Naive B cell (primary cell): ENCODE data around the gene IL17D. TPM values are rescaled to one million over a fixed set of nuclear protein-coding genes. Genes with fewer than 3 reads are reported as not detected.

Experiments
- ATAC-seq, 2 donors: fragments of 150-1000 bp; cut with Tn5 transposase; 2 replicates each; pipeline ENCODE4 v1.10.0; 2021; ENCODE audit warnings: low read depth in 2 of 2, mild to moderate bottlenecking in 2 of 2, moderate library complexity in 2 of 2
- DNase-seq: peaks from one replicate; pipeline ENCODE4 v3.0.0; 2022
- H3K27ac Mint-ChIP-seq, 6 donors: one replicate each; pipeline ENCODE4 v1.8.0; 2020 to 2022; ENCODE audit warnings: mild to moderate bottlenecking in 6 of 6, mixed read lengths in 6 of 6, moderate library complexity in 5 of 6, inconsistent platforms in 2 of 6
- H3K27me3 Mint-ChIP-seq, 3 donors: one replicate each; pipeline ENCODE4 v1.8.0; 2021 to 2022; ENCODE audit warnings: mixed read lengths in 3 of 3, mild to moderate bottlenecking in 1 of 3
- H3K36me3 Mint-ChIP-seq, 2 donors: one replicate each; pipeline ENCODE4 v1.8.0; 2020 to 2022; ENCODE audit warnings: mixed read lengths in 2 of 2, inconsistent platforms in 1 of 2, mild to moderate bottlenecking in 1 of 2
- H3K4me1 Mint-ChIP-seq, 3 donors: one replicate each; pipeline ENCODE4 v1.8.0; 2020 to 2022; ENCODE audit warnings: mixed read lengths in 3 of 3, inconsistent platforms in 1 of 3, mild to moderate bottlenecking in 1 of 3, moderate library complexity in 1 of 3
- H3K4me3 Mint-ChIP-seq, 8 donors: one replicate each; pipeline ENCODE4 v1.8.0; 2020 to 2022; ENCODE audit warnings: mild to moderate bottlenecking in 8 of 8, mixed read lengths in 8 of 8, moderate library complexity in 8 of 8, inconsistent platforms in 2 of 8
- H3K9me3 Mint-ChIP-seq, 7 donors: one replicate each; pipeline ENCODE4 v1.8.0; 2020 to 2022; ENCODE audit warnings: mixed read lengths in 7 of 7, mild to moderate bottlenecking in 5 of 7, inconsistent platforms in 2 of 7, moderate library complexity in 1 of 7
- polyA plus RNA-seq, 6 donors: library from polyadenylated mRNA; unstranded; fragments of 300-500 nt; fragmentation: Illumina TruSeq; gene quantifications; one replicate each; pipeline ENCODE4 v1.2.3, GENCODE V29; 2021; ENCODE audit warnings: low read depth in 6 of 6

Gene IL17D
- polyA plus RNA-seq, 6 donors from 2014 or later = 0.22 to 0.35 TPM; not detected in 4

DNA sequence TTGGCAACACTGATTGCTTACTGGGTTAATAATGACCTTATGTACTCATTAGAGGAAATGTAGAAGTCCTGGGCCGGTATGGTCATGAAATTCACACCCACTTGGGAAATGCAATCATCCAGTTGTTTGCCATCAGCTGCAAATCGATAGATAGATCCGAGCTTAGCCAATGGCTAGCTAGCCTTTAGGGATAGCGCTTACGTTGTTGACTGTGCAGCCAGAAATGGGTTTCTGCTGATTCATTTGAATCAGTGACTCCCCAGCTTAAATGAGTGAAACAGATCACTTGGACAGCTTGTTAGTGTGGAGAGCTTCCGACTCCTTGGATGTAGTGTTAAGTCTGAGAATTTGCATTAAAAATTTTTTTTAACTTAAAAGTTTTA, 11.8 kb downstream of the IL17D start:
- H3K4me1 Mint-ChIP-seq = peaks cover 0 to 11% (median 6%) of the 10 kb centered on the region in 3 donors
- H3K27ac Mint-ChIP-seq = no peak overlapping the region
- peaks cover 4 to 29% (median 25%) of the 10 kb centered on the region in 3 donors for H3K27me3 Mint-ChIP-seq
- no peak overlapping the region for H3K4me3 Mint-ChIP-seq
- DNase-seq (no peak), ATAC-seq (no peak)
- no peaks in the 10 kb centered on the region for H3K36me3 Mint-ChIP-seq
- H3K9me3 Mint-ChIP-seq = no peaks in the 10 kb centered on the region

DNA sequence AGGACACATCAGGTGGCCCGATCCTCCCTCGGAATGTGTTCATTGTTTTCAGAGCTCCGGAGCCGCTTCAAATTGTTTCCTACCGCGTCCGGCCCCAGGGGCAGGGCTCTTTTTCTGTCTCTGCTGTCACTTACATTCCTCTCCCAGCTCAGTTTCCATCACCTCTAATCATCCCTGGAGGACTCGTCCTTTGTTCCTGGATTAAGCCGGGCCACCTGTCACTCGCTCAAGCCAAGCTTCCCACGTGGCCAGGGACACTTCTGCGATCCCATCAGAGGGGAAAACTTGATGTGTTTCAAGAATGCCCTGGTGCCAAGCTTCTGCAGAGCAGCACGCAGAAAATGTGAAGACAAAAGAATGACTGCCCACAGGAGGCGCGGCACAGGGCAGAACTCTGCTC, 13.5 kb downstream of the IL17D start:
- no peak overlapping the region for H3K4me3 Mint-ChIP-seq
- H3K4me1 Mint-ChIP-seq = peaks cover 6 to 12% (median 11%) of the 10 kb centered on the region in 3 donors
- H3K27ac Mint-ChIP-seq = no peak overlapping the region
- H3K36me3 Mint-ChIP-seq = no peaks in the 10 kb centered on the region
- H3K27me3 Mint-ChIP-seq = peaks cover 4 to 25% (median 23%) of the 10 kb centered on the region in 3 donors
- no peaks in the 10 kb centered on the region for H3K9me3 Mint-ChIP-seq
- no peak for DNase-seq
- no peak for ATAC-seq

DNA sequence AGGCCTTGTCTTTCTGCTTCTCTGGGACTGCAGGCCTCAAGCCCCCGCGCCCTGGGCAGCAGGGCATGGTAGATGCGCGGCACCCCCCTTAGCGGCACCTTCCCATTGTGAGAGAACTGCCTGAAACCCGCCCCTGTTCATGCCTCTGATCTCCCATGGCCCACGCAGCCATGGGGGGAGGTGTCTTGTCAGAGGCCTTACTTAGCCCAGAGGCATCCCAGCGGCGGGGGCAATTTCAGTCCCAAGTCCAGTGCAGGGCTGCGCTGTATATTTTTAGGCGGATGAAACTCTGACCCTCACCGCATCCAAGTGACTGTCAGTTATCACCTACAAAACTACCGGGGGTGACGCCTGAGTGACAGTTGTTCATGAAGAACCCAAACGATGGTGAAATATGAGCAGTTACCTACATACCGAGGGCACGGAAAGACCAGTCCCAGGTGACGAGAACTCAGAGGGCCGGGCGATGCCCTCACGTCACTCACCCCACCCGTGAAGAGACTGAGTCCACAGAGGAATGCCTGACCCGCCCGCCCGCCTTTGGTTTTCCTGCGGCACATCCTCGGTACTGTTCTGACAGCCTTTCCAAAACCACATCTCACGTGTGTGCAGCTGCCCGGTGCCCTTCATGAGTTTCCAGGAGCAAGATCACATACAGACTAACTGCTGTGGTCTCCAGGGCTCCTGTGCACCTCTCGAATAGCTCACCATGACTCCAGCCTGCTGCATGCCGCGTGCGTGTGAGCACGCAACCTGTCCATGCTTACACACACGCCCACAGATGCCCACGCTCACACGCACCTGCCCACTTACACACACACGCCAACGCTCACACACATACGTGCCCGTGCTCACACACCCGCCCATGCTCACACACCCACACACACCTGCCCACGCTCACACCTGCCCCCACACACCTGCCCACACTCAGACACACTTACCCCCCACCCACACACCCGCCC, 14.4 kb downstream of the IL17D start:
- H3K4me3 Mint-ChIP-seq = no peak overlapping the region
- no peaks in the 10 kb centered on the region for H3K36me3 Mint-ChIP-seq
- peaks cover 6 to 14% (median 8%) of the 10 kb centered on the region in 3 donors for H3K4me1 Mint-ChIP-seq
- peaks cover 10 to 25% (median 17%) of the 10 kb centered on the region in 3 donors for H3K27me3 Mint-ChIP-seq
- H3K9me3 Mint-ChIP-seq = no peaks in the 10 kb centered on the region
- no peak overlapping the region for H3K27ac Mint-ChIP-seq
- DNase-seq (no peak), ATAC-seq (no peak)

DNA sequence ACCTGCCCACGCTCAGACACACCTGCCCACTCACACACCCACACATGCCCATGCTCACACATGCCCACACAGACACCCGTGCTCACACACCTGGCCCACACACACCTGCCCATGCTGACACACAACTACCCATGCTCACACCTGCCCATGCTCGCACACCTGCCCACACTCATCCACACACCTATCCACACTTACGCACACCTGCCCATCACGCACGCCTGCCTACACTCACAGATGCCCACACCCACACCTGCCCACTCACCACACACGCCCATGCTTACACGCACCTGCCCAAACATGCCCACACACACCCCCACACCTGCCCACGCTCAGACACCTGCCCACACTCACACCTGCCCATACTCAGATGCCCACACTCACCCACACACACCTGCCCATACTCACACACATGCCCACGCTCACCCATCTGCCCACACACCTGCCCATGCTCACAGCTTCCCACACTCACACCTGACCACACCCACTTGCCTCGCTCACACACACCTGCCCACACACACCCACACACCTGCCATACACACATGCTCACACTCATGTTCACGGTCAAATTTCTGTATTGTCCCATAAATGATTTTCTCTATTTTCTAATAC, 15.6 kb downstream of the IL17D start:
- H3K4me3 Mint-ChIP-seq = no peak overlapping the region

GRCh38 chr13:20719783-20720182, 16.3 kb downstream of the IL17D start:
- Mint-ChIP-seq H3K9me3 (no peaks in the 10 kb centered on the region), H3K4me3 (no peak overlapping the region), H3K27ac (no peak overlapping the region), H3K36me3 (no peaks in the 10 kb centered on the region), H3K4me1 (peaks cover 0 to 11% (median 8%) of the 10 kb centered on the region in 3 donors), H3K27me3 (peaks cover 0 to 12% (median 6%) of the 10 kb centered on the region in 3 donors)
- DNase-seq = no peak
- ATAC-seq = no peak

More for the DNA sequence above, 15.6 kb downstream of the IL17D start:
- H3K27ac Mint-ChIP-seq = no peak overlapping the region
- H3K4me1 Mint-ChIP-seq = peaks cover 0 to 11% (median 8%) of the 10 kb centered on the region in 3 donors
- H3K27me3 Mint-ChIP-seq = peaks cover 5 to 17% (median 9%) of the 10 kb centered on the region in 3 donors
- DNase-seq (no peak), ATAC-seq (no peak)
- H3K36me3 Mint-ChIP-seq = no peaks in the 10 kb centered on the region
- H3K9me3 Mint-ChIP-seq = no peaks in the 10 kb centered on the region

DNA sequence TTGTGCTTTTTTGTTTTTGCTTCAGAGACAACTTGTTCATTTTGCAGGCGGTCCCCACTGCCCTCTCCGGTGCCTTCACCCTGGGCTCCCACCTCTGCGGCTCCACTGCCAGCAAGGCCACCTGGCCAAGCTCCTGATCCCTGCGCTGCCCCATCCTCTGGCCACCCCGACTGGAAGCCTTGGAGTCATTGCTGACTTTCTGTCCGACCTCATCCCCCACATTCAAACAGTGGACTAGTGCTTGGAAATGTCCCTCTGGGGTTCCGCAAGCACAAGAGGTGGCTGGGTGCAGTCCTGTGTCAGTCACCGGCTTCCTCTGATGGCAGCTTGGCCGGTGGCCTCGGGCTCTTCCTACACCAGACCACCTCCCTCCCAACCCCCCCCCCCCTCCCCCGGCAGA, 17.0 kb downstream of the IL17D start:
- Mint-ChIP-seq H3K27ac (no peak overlapping the region), H3K4me3 (no peak overlapping the region), H3K27me3 (peaks cover 0 to 10% (median 6%) of the 10 kb centered on the region in 3 donors)

GRCh38 chr13:20721058-20721453, 17.6 kb downstream of the IL17D start:
- H3K27me3 Mint-ChIP-seq = peaks cover 0 to 10% (median 6%) of the 10 kb centered on the region in 3 donors
- H3K4me1 Mint-ChIP-seq = peaks cover 0 to 11% (median 8%) of the 10 kb centered on the region in 3 donors
- no peak overlapping the region for H3K27ac Mint-ChIP-seq
- DNase-seq = no peak
- no peak for ATAC-seq
- peak overlapping the region in 3 of 8 donors; percentile 39 to 59 (median 47) for H3K4me3 Mint-ChIP-seq
- no peaks in the 10 kb centered on the region for H3K36me3 Mint-ChIP-seq
- H3K9me3 Mint-ChIP-seq = no peaks in the 10 kb centered on the region

More for the DNA sequence above, 17.0 kb downstream of the IL17D start:
- Mint-ChIP-seq H3K36me3 (no peaks in the 10 kb centered on the region), H3K9me3 (no peaks in the 10 kb centered on the region), H3K4me1 (peaks cover 0 to 11% (median 8%) of the 10 kb centered on the region in 3 donors)
- ATAC-seq (no peak), DNase-seq (no peak)

DNA sequence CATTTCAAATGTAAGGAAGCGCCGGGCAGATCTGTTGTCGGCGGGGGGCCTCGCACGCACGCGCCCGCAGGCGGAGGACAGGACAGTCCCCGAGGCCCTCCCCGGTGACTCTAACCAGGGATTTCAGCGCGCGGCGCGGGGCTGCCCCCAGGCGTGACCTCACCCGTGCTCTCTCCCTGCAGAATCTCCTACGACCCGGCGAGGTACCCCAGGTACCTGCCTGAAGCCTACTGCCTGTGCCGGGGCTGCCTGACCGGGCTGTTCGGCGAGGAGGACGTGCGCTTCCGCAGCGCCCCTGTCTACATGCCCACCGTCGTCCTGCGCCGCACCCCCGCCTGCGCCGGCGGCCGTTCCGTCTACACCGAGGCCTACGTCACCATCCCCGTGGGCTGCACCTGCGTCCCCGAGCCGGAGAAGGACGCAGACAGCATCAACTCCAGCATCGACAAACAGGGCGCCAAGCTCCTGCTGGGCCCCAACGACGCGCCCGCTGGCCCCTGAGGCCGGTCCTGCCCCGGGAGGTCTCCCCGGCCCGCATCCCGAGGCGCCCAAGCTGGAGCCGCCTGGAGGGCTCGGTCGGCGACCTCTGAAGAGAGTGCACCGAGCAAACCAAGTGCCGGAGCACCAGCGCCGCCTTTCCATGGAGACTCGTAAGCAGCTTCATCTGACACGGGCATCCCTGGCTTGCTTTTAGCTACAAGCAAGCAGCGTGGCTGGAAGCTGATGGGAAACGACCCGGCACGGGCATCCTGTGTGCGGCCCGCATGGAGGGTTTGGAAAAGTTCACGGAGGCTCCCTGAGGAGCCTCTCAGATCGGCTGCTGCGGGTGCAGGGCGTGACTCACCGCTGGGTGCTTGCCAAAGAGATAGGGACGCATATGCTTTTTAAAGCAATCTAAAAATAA, 18.2 kb downstream of the IL17D start:
- Mint-ChIP-seq H3K4me3 (peak overlapping the region in 6 of 8 donors; percentile 10 to 82 (median 52)), H3K27me3 (peaks cover 0 to 10% (median 6%) of the 10 kb centered on the region in 3 donors), H3K4me1 (peaks cover 0 to 11% (median 8%) of the 10 kb centered on the region in 3 donors), H3K27ac (peak overlapping the region in 1 of 6 donors; percentile 53), H3K36me3 (no peaks in the 10 kb centered on the region), H3K9me3 (no peaks in the 10 kb centered on the region)
- ATAC-seq (peak; percentile 63 to 65), DNase-seq (peak; percentile 21)

DNA sequence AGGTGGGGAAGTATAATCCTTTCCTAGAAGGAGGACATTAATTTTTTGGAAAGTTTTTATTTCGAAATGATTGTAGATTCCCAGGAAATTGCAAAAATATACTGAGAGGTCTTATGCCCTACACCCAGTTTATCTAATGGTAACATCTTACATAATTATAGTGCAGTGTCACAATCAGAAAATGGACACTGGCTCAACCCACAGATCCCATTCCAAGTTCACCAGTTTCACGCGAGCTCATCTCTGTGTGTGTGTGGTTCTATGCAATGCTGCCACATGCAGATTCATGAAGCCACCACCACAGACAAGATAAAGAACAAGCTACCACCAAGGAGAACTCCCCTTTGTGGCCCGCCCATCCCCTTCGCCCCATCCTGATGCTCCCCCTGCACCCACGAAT, 24.4 kb downstream of the IL17D start:
- ATAC-seq (no peak), DNase-seq (no peak)
- peak overlapping the region in 1 of 8 donors; percentile 21 for H3K4me3 Mint-ChIP-seq
- H3K36me3 Mint-ChIP-seq = peaks cover 7 to 13% of the 10 kb centered on the region in 2 donors
- H3K9me3 Mint-ChIP-seq = peaks cover 0 to 5% (median 0%) of the 10 kb centered on the region in 7 donors
- no peaks in the 10 kb centered on the region for H3K4me1 Mint-ChIP-seq
- H3K27me3 Mint-ChIP-seq = peaks cover 0 to 3% (median under 1%) of the 10 kb centered on the region in 3 donors
- H3K27ac Mint-ChIP-seq = peak overlapping the region in 2 of 6 donors; percentile 43 to 76

DNA sequence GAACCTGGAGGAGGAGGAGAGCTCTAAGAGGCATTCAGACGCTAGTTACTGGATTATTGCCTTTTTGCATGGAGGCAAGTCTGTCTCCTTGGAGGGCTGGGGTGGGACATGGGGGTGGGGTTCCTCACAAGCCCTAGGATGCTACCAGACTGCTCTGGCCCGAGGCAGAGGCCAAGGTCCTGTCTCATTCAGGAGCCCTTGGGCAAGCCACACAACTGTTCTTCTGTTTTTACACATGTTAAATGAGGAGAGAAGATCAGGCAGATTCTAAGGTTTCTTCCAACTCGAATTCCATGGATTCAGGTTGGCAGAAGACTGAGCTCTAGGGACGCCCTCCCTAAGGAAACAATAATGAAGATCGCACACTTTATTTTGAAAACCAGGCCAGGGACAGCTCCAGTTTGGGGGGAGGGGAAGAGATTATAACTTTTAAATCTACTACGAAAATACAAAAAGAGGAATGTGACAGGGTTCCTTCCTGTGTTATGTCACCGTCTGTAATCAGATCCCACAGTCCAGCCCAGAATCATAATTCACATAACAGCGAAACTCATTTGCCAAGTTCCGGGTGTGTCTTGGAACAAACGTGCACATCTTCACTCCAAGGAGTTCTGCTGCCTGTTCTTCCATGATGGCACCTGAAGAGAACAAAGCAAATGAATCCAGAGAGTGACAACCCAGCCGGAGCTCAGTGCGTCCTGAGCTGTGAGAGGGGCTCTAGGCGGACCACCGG, 25.2 kb downstream of the IL17D start:
- H3K36me3 Mint-ChIP-seq = peaks cover 7 to 13% of the 10 kb centered on the region in 2 donors
- H3K27me3 Mint-ChIP-seq = no peaks in the 10 kb centered on the region
- H3K9me3 Mint-ChIP-seq = peaks cover 0 to 5% (median 0%) of the 10 kb centered on the region in 7 donors
- DNase-seq (no peak), ATAC-seq (no peak)
- H3K4me3 Mint-ChIP-seq = no peak overlapping the region
- no peak overlapping the region for H3K27ac Mint-ChIP-seq
- H3K4me1 Mint-ChIP-seq = no peaks in the 10 kb centered on the region

GRCh38 chr13:20729633-20730585, 26.4 kb downstream of the IL17D start:
- no peak overlapping the region for H3K27ac Mint-ChIP-seq
- H3K36me3 Mint-ChIP-seq = peaks cover 7 to 13% of the 10 kb centered on the region in 2 donors
- peaks cover 0 to 5% (median 0%) of the 10 kb centered on the region in 7 donors for H3K9me3 Mint-ChIP-seq
- DNase-seq (no peak), ATAC-seq (no peak)
- H3K4me3 Mint-ChIP-seq = no peak overlapping the region
- H3K27me3 Mint-ChIP-seq = no peaks in the 10 kb centered on the region
- no peaks in the 10 kb centered on the region for H3K4me1 Mint-ChIP-seq
